Left ventricle myocardium superior (tissue), 1 donor: ENCODE results near the gene ZNF738. TPM values are rescaled to one million over a fixed set of nuclear protein-coding genes. Genes with fewer than 3 reads are reported as not detected.
A peak's percentile ranks its signal among the peaks of the same experiment; 100 is the strongest.

Source experiments
- ATAC-seq: fragments of 200-7000 bp; cut with Tn5 transposase; one replicate; pipeline ENCODE4 v1.9.1; 2020; ENCODE audit warnings: mild to moderate bottlenecking, moderate library complexity
- DNase-seq: peaks from one replicate; pipeline ENCODE4 v3.0.0-alpha.2; 2020
- intact Hi-C: fragments of 100-400 bp; cut with micrococcal nuclease; formaldehyde crosslinking; loops from one replicate; pipeline ENCODE4 v1.11.0; 2022
- total RNA-seq: library from RNA; stranded (reverse); fragmentation: NEBNext Ultra II Directional; extraction: Animal tissue kit (Norgen Biotek cat#: 25700); gene quantifications from one replicate; pipeline ENCODE4 v1.2.1, GENCODE V29; 2021
- donor health status: DM: no; HTN: yes; CAD: no; lungs with severe emphysema.

ZNF738 gene
- total RNA-seq, 1 donor from 2014 or later: 1.4 TPM

DNA sequence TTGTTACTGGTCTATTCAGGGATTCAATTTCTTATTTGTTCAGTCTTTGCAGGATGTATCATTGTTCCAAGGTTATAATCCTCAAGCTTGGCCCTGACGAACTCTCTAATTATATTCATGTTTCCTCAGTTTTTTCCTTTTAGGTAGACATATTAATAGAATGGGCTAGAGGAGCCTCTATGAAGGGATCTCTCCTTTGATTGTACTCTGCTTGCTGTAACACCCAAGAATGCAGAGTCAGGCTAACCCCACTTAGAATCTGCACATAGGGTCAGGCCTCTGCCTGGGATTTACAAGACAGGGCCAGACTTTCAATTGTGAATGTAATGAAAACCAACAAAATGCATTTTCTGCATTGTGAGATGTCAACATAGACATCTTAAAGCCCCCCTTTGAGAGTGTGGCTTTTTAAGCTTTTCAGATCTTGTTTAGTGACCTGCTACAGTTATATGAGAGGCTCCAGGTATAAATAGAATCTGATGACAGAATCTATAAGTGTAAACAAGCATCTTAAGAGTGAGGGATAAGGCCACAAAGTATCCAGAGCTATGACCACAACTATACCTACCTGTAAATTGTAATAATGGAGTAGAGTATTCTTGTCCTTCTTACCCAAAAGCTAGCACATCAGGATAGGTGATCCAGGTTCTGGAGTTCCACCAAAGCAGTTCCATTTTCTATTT, 43.6 kb downstream of the ZNF738 start:
- intact Hi-C loops: no loop called here
- ATAC-seq: peak; percentile 38

DNA sequence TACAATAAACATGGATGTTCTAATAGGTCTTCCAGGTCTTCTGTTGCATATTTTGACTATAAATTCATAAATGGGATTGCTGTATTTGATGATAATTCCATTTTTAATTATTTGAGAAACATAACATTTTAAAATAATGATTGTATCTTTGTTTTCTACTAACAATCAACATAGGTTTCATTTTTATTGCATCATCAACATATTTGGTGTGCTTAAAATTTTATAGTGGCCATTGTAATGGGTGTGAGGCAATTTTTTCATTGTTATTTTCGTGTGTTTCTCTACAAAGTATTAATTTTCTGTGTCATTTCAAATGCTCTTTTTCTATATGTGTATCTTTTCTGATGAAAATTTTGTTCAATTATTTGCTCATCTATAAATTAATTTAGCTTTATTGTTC, 51.4 kb downstream of the ZNF738 start:
- ATAC-seq (no peak), DNase-seq (no peak)
- intact Hi-C loops: no loop called here

More for the DNA sequence above, 43.6 kb downstream of the ZNF738 start:
- no peak for DNase-seq

DNA sequence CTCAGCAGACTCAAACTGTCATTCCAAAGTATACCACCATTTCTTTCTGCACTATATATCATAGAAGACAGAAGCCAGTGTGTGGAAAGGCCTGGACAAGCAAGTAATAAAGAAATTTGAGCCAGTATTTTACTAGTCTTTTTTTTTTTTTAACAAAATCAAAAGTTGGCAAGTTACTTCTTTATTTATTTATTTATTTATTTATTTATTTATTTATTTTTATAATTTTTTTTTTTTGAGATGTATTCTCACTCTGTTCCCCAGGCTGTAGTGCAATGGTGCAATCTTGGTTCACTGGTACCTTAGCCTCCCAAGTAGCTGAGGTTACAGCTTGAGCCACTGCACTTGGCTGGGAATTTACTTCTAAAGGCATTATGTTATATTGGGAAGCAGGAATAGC, 63.4 kb downstream of the ZNF738 start:
- ATAC-seq: no peak

DNA sequence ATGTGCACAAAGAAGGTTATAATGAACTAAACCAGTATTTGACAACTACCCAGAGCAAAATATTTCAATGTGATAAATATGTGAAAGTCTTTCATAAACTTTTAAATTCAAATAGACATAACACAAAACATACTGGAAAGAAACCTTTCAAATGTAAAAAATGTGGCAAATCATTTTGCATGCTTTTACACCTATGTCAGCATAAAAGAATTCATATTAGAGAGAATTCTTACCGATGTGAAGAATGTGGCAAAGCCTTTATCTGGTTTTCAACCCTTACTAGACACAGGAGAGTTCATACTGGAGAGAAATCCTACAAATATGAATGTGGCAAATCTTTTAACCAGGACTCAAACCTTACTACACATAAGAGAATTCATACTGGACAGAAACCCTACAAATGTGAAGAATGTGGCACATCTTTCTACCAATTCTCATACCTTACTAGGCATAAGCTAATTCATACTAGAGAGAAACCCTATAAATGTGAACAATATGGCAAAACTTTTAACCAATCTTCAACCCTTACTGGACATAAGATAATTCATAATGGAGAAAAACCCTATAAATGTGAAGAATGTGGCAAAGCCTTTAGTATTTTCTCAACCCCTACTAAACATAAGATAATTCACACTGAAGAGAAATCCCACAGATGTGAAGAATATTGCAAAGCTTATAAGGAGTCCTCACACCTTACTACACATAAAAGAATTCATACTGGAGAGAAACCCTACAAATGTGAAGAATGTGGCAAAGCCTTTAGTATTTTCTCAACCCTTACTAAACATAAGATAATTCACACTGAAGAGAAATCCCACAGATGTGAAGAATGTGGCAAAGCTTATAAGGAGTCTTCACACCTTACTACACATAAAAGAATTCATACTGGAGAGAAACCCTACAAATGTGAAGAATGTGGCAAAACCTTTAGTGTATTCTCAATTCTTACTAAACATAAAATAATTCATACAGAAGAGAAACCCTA, 64.5 kb downstream of the ZNF738 start:
- ATAC-seq (no peak), DNase-seq (no peak)
- intact Hi-C loops: no loop called here

More for the DNA sequence above, 63.4 kb downstream of the ZNF738 start:
- DNase-seq: no peak
- intact Hi-C loops: no loop called here

Other genes starting within 250 kb of the ZNF738 start
- gene ZNF431, start 217.0 kb upstream of the ZNF738 start, total RNA-seq: 13.9 TPM
- 3.1 TPM for gene ZNF708, start 29.6 kb upstream of the ZNF738 start, total RNA-seq
- 11.2 TPM for gene ZNF493, start 38.1 kb downstream of the ZNF738 start, total RNA-seq
- gene ZNF429, start 146.6 kb downstream of the ZNF738 start, total RNA-seq: 6.5 TPM